HepG2 (cell line): ENCODE results near the gene MYH10. TPM values are rescaled to one million over a fixed set of nuclear protein-coding genes. Genes with fewer than 3 reads are reported as not detected.
A peak's percentile ranks its signal among the peaks of the same experiment; 100 is the strongest.

Experiments
- ATAC-seq: fragments of 200-7000 bp; cut with Tn5 transposase; 3 replicates; pipeline ENCODE4 v1.9.1; 2020; ENCODE audit warnings: mild to moderate bottlenecking, moderate library complexity
- BruUV-seq: library from RNA; stranded (reverse); fragments of 400-500 nt; replicated peaks from 2 replicates; lab custom pipeline; 2021; lab: Mats Ljungman, UMichigan
- CTCF ChIA-PET: fragments of 300-600 bp; formaldehyde crosslinking; extraction: SDS; loops from one replicate; lab custom pipeline; 2021; ENCODE audit warnings: low total read pairs, inconsistent platforms, low intra/inter-chr PET ratio; lab: Yijun Ruan, JAX
- POLR2A ChIA-PET: fragments of 350-600 bp; sonication (Branson Sonifier 250); formaldehyde crosslinking; loops from one replicate; lab custom pipeline; 2020; ENCODE audit warnings: antibody characterized with exemption, inconsistent platforms; lab: Yijun Ruan, JAX
- DNase-seq: peaks from one replicate; pipeline ENCODE4 v3.0.0-alpha.2; 2015; ENCODE audit warnings: low spot score
- FAIRE-seq: peaks from 3 replicates; lab custom pipeline; 2011; peaks lifted over from hg19 to GRCh38; lab: Jason Lieb, UNC
- H2AFZ ChIP-seq: one replicate; pipeline ENCODE4 v1.6.1; 2011; ENCODE audit warnings: low read length, inconsistent platforms
- H3K27ac ChIP-seq: fragments of 300-600 bp; 3 replicates; pipeline ENCODE4 v1.8.0; 2011; ENCODE audit warnings: mixed run types, mild to moderate bottlenecking, mixed read lengths, low read length, inconsistent platforms; ENCODE audit not compliant: insufficient read depth; ENCODE audit errors: extremely low read length
- H3K27me3 ChIP-seq, 2 experiments: fragments of 200-600 bp in 1 of 2; 2 replicates in 1 of 2; 3 replicates in 1 of 2; pipeline versions ENCODE4 v1.6.0 to v1.8.0; 2011; ENCODE audit warnings: low read length in 2 of 2, mild to moderate bottlenecking in 2 of 2, moderate library complexity in 2 of 2, inconsistent platforms in 1 of 2; ENCODE audit not compliant: insufficient read depth in 2 of 2, control insufficient read depth in 1 of 2
- H3K36me3 ChIP-seq, 2 experiments: fragments of 200-600 bp in 1 of 2; replicated peaks in 1 of 2; 2 replicates in 1 of 2; 3 replicates in 1 of 2; pipeline versions ENCODE4 v1.5.1 to v1.8.0; 2011; ENCODE audit warnings: low read length in 2 of 2, inconsistent platforms in 1 of 2; ENCODE audit not compliant: insufficient read depth in 2 of 2, control insufficient read depth in 1 of 2
- H3K4me1 ChIP-seq: 2 replicates; pipeline ENCODE4 v1.5.1; 2012; ENCODE audit warnings: low read length, inconsistent platforms; ENCODE audit not compliant: insufficient read depth
- H3K4me2 ChIP-seq: 2 replicates; pipeline ENCODE4 v1.6.0; 2011; ENCODE audit warnings: low read depth, low read length, inconsistent platforms
- H3K4me3 ChIP-seq, 3 experiments: fragments of 200-600 bp in 1 of 3; sonication (generic), shearing (Covaris generic) in 1 of 3; replicated peaks in 1 of 3; 2 replicates each; pipeline ENCODE4 v1.5.1; 2011 to 2016; ENCODE audit warnings: low read length in 3 of 3, inconsistent platforms in 2 of 3, low read depth in 2 of 3, mild to moderate bottlenecking in 2 of 3, control low read depth in 1 of 3, mixed read lengths in 1 of 3; ENCODE audit not compliant: insufficient read depth in 1 of 3
- H3K79me2 ChIP-seq: one replicate; pipeline ENCODE4 v1.6.1; 2011; ENCODE audit warnings: low read length, inconsistent platforms; ENCODE audit not compliant: insufficient read depth
- H3K9ac ChIP-seq: 2 replicates; pipeline ENCODE4 v1.6.0; 2011; ENCODE audit warnings: mild to moderate bottlenecking, low read depth, low read length, inconsistent platforms; ENCODE audit not compliant: insufficient read depth
- H3K9me3 ChIP-seq: 2 replicates; pipeline ENCODE4 v1.5.1; 2012; ENCODE audit warnings: mild to moderate bottlenecking, low read length
- H4K20me1 ChIP-seq: 2 replicates; pipeline ENCODE4 v1.6.0; 2011; ENCODE audit warnings: inconsistent platforms, mild to moderate bottlenecking, low read length, moderate library complexity; ENCODE audit not compliant: insufficient read depth
- HNRNPLL ChIP-seq: fragments of 200-400 bp; formaldehyde crosslinking; IDR thresholded peaks from 2 replicates; pipeline ENCODE4 v1.6.1; 2017; ENCODE audit warnings: mild to moderate bottlenecking, low read depth, low read length; ENCODE audit not compliant: poor library complexity, severe bottlenecking
- MAFF ChIP-seq: IDR thresholded peaks from 2 replicates; pipeline ENCODE4 v1.6.1; 2011; ENCODE audit warnings: low read depth, low read length, improper control_type of control experiment
- MAFK ChIP-seq, 2 experiments: IDR thresholded peaks in 1 of 2; conservative IDR thresholded peaks in 1 of 2; 2 replicates each; pipeline ENCODE4 v1.6.1; 2011; ENCODE audit warnings: improper control_type of control experiment in 2 of 2, low read length in 2 of 2
- PAWR ChIP-seq: sonication (generic); formaldehyde crosslinking; IDR thresholded peaks from 2 replicates; pipeline ENCODE4 v1.4.0; 2020; ENCODE audit warnings: missing genetic modification reagents, mild to moderate bottlenecking, borderline replicate concordance
- SRSF9 ChIP-seq: fragments of 200-400 bp; formaldehyde crosslinking; IDR thresholded peaks from 2 replicates; pipeline ENCODE4 v1.6.1; 2018; ENCODE audit warnings: borderline replicate concordance, mild to moderate bottlenecking, low read depth, low read length; ENCODE audit not compliant: insufficient read depth, poor library complexity, severe bottlenecking
- ZNF432 ChIP-seq: sonication (generic); formaldehyde crosslinking; IDR thresholded peaks from 2 replicates; pipeline ENCODE4 v1.5.0; 2020; ENCODE audit warnings: missing genetic modification reagents, mild to moderate bottlenecking, borderline replicate concordance
- ZNF773 ChIP-seq: sonication (generic); formaldehyde crosslinking; IDR thresholded peaks from 2 replicates; pipeline ENCODE4 v1.4.0; 2020; ENCODE audit warnings: missing genetic modification reagents, borderline replicate concordance
- ZNF775 ChIP-seq: sonication (generic); formaldehyde crosslinking; IDR thresholded peaks from 2 replicates; pipeline ENCODE4 v1.4.0; 2020; ENCODE audit warnings: missing genetic modification reagents, mild to moderate bottlenecking, moderate library complexity, borderline replicate concordance
- ZNF782 ChIP-seq: sonication (generic); formaldehyde crosslinking; IDR thresholded peaks from 2 replicates; pipeline ENCODE4 v1.4.0; 2020; ENCODE audit warnings: missing genetic modification reagents, mild to moderate bottlenecking, borderline replicate concordance
- WGBS: methylation state at CpG from one replicate; pipeline ENCODE4 v1.1.6; 2017; ENCODE audit warnings: low lambda C conversion rate; 5-methylcytosine and 5-hydroxymethylcytosine counted together
- in situ Hi-C: cut with HindIII; loops from 2 replicates; pipeline ENCODE4 v1.10.0; 2017; ENCODE audit warnings: low pct_unique_long_range_greater_than_20kb; ENCODE audit not compliant: extremely low pct_ligation_motif_present
- intact Hi-C: fragments of 100-400 bp; cut with micrococcal nuclease; formaldehyde crosslinking; loops from one replicate; pipeline ENCODE4 v1.10.0; 2022; ENCODE audit not compliant: unreplicated experiment
- polyA plus RNA-seq, 8 experiments: library from polyadenylated mRNA; depleted of rRNA in 3 of 8; stranded (reverse) in 7 of 8; unstranded in 1 of 8; fragments of >200 nt; fragmentation: Illumina TruSeq in 4 of 8; extraction: Trizol in 4 of 8; gene quantifications; 2 replicates each; pipeline versions ENCODE4 v1.2.1 to v1.2.3, GENCODE V29; 2011 to 2016; ENCODE audit warnings: low read depth in 4 of 8, missing spikeins in 1 of 8, mixed read lengths in 1 of 8; ENCODE audit not compliant: insufficient read depth in 1 of 8
- total RNA-seq, 5 experiments: library from RNA; depleted of rRNA; stranded (reverse); fragments of >200 nt; fragmentation: Illumina TruSeq; extraction: Trizol; gene quantifications; 2 replicates each; pipeline ENCODE4 v1.2.3, GENCODE V29; 2016; ENCODE audit warnings: low read depth in 1 of 5
- TF ChIP-seq, protein P1 (sequence below): sonication (generic); formaldehyde crosslinking; IDR thresholded peaks from 2 replicates; pipeline ENCODE4 v1.5.1; 2020; ENCODE audit warnings: missing genetic modification reagents, mild to moderate bottlenecking, borderline replicate concordance
- TF ChIP-seq, protein P2 (sequence below): sonication (generic); formaldehyde crosslinking; IDR thresholded peaks from 2 replicates; pipeline ENCODE4 v1.4.0; 2020; ENCODE audit warnings: missing genetic modification reagents, borderline replicate concordance
- TF ChIP-seq, protein P3 (sequence below): sonication (generic); formaldehyde crosslinking; IDR thresholded peaks from 2 replicates; pipeline ENCODE4 v1.4.0; 2020; ENCODE audit warnings: missing genetic modification reagents

Gene MYH10
- total and polyA plus RNA-seq, 2 of the 13 experiments (the other 11 are each of a cell fraction or from before 2014, with no cell fraction given): 43.4 to 68.6 TPM

DNA sequence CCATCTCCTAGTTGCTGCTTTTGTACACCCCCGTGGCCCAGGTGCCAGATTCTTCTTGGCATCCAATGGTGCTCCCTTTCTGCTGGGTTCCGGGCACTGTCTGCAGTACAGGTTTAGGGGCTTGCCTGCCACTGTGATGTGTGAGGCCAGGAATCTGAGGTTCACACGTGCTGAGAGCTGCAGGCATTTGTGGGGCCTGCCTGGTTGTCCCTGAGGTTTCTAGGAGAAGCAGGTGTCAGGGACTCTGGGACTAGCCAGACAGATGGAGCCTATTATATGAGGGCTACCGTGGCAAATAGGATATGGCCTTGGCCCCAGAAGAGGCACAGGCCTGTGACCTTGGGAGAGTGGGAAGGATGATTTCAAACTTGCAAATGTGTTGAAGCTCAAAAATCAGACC, 165.6 kb downstream of the MYH10 start (continued):
- TF ChIP-seq, protein P1, sequence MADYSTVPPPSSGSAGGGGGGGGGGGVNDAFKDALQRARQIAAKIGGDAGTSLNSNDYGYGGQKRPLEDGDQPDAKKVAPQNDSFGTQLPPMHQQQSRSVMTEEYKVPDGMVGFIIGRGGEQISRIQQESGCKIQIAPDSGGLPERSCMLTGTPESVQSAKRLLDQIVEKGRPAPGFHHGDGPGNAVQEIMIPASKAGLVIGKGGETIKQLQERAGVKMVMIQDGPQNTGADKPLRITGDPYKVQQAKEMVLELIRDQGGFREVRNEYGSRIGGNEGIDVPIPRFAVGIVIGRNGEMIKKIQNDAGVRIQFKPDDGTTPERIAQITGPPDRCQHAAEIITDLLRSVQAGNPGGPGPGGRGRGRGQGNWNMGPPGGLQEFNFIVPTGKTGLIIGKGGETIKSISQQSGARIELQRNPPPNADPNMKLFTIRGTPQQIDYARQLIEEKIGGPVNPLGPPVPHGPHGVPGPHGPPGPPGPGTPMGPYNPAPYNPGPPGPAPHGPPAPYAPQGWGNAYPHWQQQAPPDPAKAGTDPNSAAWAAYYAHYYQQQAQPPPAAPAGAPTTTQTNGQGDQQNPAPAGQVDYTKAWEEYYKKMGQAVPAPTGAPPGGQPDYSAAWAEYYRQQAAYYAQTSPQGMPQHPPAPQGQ (CRISPR knock-in tag): no peak
- TF ChIP-seq ZNF773 (no peak), ZNF775 (CRISPR knock-in tag) (no peak), ZNF782 (CRISPR knock-in tag) (no peak), SRSF9 (no peak)

DNA sequence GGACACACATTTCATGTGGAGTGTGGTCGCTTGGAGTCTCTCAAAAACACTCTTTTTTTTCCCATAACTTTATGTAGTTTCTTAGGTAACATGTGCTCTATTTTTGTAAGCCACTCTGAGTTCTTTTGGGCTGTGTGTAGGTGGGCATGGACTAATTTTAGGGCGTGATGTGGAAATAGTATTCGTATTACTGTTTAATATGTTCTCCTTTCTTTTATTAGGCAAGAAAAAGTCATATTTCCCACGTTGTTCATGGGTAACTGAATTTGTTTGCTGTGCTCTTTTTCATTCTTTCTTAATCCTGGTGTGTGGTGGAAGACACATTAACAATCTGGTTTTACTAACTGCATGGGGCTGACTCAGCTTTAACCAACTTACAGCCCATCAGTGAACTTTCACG, 167.4 kb downstream of the MYH10 start:
- WGBS: 89% methylated on average over 5 of the region's 5 CpGs
- no peak overlapping the region for H2AFZ ChIP-seq
- peaks cover 31% of the 10 kb centered on the region for H4K20me1 ChIP-seq
- H3K4me2 ChIP-seq: no peak overlapping the region
- H3K9me3 ChIP-seq: no peaks in the 10 kb centered on the region
- H3K79me2 ChIP-seq: peaks cover 62% of the 10 kb centered on the region
- ATAC-seq (no peak), FAIRE-seq (no peak), DNase-seq (no peak)
- H3K4me1 ChIP-seq: peaks cover 40% of the 10 kb centered on the region
- no peak overlapping the region for H3K9ac ChIP-seq
- in situ Hi-C loops: no loop called here
- intact Hi-C loops: no loop called here
- H3K27ac ChIP-seq: no peak overlapping the region
- POLR2A ChIA-PET: no interaction called here
- CTCF ChIA-PET: no interaction called here
- H3K36me3 ChIP-seq: peaks cover 48 to 92% of the 10 kb centered on the region in 2 experiments
- no peak overlapping the region for H3K4me3 ChIP-seq
- no TSS peak for BruUV-seq
- H3K27me3 ChIP-seq: no peaks in the 10 kb centered on the region
- TF ChIP-seq, protein P2, sequence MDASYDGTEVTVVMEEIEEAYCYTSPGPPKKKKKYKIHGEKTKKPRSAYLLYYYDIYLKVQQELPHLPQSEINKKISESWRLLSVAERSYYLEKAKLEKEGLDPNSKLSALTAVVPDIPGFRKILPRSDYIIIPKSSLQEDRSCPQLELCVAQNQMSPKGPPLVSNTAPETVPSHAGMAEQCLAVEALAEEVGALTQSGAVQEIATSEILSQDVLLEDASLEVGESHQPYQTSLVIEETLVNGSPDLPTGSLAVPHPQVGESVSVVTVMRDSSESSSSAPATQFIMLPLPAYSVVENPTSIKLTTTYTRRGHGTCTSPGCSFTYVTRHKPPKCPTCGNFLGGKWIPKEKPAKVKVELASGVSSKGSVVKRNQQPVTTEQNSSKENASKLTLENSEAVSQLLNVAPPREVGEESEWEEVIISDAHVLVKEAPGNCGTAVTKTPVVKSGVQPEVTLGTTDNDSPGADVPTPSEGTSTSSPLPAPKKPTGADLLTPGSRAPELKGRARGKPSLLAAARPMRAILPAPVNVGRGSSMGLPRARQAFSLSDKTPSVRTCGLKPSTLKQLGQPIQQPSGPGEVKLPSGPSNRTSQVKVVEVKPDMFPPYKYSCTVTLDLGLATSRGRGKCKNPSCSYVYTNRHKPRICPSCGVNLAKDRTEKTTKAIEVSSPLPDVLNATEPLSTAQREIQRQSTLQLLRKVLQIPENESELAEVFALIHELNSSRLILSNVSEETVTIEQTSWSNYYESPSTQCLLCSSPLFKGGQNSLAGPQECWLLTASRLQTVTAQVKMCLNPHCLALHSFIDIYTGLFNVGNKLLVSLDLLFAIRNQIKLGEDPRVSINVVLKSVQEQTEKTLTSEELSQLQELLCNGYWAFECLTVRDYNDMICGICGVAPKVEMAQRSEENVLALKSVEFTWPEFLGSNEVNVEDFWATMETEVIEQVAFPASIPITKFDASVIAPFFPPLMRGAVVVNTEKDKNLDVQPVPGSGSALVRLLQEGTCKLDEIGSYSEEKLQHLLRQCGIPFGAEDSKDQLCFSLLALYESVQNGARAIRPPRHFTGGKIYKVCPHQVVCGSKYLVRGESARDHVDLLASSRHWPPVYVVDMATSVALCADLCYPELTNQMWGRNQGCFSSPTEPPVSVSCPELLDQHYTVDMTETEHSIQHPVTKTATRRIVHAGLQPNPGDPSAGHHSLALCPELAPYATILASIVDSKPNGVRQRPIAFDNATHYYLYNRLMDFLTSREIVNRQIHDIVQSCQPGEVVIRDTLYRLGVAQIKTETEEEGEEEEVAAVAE: no peak
- no peak for TF ChIP-seq PAWR (CRISPR knock-in tag)
- TF ChIP-seq HNRNPLL: no peak
- TF ChIP-seq, protein P3, sequence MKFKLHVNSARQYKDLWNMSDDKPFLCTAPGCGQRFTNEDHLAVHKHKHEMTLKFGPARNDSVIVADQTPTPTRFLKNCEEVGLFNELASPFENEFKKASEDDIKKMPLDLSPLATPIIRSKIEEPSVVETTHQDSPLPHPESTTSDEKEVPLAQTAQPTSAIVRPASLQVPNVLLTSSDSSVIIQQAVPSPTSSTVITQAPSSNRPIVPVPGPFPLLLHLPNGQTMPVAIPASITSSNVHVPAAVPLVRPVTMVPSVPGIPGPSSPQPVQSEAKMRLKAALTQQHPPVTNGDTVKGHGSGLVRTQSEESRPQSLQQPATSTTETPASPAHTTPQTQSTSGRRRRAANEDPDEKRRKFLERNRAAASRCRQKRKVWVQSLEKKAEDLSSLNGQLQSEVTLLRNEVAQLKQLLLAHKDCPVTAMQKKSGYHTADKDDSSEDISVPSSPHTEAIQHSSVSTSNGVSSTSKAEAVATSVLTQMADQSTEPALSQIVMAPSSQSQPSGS (CRISPR knock-in tag): no peak
- no peak for TF ChIP-seq ZNF432 (CRISPR knock-in tag)
- 0 out of 4 replicates have a peak, but pooled peaks of 1 of the 2 experiments have one; percentile 20 for TF ChIP-seq MAFK (conservative IDR thresholded peaks at IDR 0.05 in 1 of 2, IDR thresholded peaks at IDR 0.05 in 1 of 2; ENCODE audit: low read length in 2 of 2)
- 0 out of 2 replicates have a peak, but pooled peaks have one; percentile 7 for TF ChIP-seq MAFF
